Stomach (tissue), 4 donors: ENCODE results near the gene TMEM115.

Source experiments
- EP300 ChIP-seq: sonication (generic); formaldehyde crosslinking; IDR thresholded peaks from one replicate; pipeline ENCODE4 v1.6.1; 2017; ENCODE audit warnings: antibody characterized with exemption
- POLR2A ChIP-seq, 4 donors: fragments of 450-650 bp; IDR thresholded peaks; one replicate each; pipeline ENCODE4 v1.6.1; 2016; ENCODE audit warnings: antibody characterized with exemption in 4 of 4, control low read depth in 2 of 4, mild to moderate bottlenecking in 1 of 4, moderate library complexity in 1 of 4
- POLR2AphosphoS5 ChIP-seq, 3 donors: sonication (generic); formaldehyde crosslinking; IDR thresholded peaks; one replicate each; pipeline ENCODE4 v1.6.1; 2016; ENCODE audit warnings: antibody characterized with exemption in 3 of 3
- TF ChIP-seq, protein P1 (sequence below), 7 experiments: fragments of 450-650 bp in 4 of 7; fragments of 200-600 bp in 3 of 7; sonication (generic) in 3 of 7; IDR thresholded peaks; one replicate each; pipeline ENCODE4 v1.5.1; 2016 to 2019; ENCODE audit warnings: antibody characterized with exemption in 7 of 7, control low read depth in 2 of 7, mild to moderate bottlenecking in 1 of 7

DNA sequence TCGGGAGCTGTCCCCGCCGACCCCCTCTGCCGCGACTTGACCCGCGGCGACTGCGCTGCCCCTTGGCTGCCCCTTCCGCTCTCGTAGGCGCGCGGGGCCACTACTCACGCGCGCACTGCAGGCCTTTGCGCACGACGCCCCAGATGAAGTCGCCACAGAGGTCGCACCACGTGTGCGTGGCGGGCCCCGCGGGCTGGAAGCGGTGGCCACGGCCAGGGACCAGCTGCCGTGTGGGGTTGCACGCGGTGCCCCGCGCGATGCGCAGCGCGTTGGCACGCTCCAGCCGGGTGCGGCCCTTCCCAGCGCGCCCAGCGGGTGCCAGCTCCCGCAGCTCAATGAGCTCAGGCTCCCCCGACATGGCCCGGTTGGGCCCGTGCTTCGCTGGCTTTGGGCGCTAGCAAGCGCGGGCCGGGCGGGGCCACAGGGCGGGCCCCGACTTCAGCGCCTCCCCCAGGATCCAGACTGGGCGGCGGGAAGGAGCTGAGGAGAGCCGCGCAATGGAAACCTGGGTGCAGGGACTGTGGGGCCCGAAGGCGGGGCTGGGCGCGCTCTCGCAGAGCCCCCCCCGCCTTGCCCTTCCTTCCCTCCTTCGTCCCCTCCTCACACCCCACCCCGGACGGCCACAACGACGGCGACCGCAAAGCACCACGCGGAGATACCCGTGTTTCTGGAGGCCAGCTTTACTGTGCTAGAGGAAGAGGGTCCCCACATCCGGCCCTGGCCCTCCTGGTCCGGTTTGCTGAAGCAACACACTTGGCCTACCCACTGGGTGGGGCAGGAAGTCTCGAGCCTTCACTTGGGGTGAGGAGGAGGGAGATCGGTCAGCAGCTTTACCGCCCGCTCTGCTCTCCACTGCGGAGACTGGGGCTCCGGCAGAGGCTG, 18.6 kb downstream of the TMEM115 start, which contains the start of gene RASSF1:
- TF ChIP-seq, protein P1, sequence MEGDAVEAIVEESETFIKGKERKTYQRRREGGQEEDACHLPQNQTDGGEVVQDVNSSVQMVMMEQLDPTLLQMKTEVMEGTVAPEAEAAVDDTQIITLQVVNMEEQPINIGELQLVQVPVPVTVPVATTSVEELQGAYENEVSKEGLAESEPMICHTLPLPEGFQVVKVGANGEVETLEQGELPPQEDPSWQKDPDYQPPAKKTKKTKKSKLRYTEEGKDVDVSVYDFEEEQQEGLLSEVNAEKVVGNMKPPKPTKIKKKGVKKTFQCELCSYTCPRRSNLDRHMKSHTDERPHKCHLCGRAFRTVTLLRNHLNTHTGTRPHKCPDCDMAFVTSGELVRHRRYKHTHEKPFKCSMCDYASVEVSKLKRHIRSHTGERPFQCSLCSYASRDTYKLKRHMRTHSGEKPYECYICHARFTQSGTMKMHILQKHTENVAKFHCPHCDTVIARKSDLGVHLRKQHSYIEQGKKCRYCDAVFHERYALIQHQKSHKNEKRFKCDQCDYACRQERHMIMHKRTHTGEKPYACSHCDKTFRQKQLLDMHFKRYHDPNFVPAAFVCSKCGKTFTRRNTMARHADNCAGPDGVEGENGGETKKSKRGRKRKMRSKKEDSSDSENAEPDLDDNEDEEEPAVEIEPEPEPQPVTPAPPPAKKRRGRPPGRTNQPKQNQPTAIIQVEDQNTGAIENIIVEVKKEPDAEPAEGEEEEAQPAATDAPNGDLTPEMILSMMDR (IDR thresholded peaks at IDR 0.05), result no peak
- TF ChIP-seq EP300, result no peak
- TF ChIP-seq POLR2A (IDR thresholded peaks at IDR 0.05), result peak in 1 of 4 donors; percentile 18
- peak in 2 of 3 donors; percentile 39 to 64 for TF ChIP-seq POLR2AphosphoS5 (IDR thresholded peaks at IDR 0.05)
